Right lobe of liver (tissue), 6 donors: ENCODE measurements around the gene DYTN. TPM values are rescaled to one million over a fixed set of nuclear protein-coding genes. Genes with fewer than 3 reads are reported as not detected.

Experiments used
- ATAC-seq, 4 donors: fragments of 200-7000 bp; cut with Tn5 transposase; one replicate each; pipeline ENCODE4 v1.9.1; 2020; ENCODE audit warnings: mild to moderate bottlenecking in 4 of 4, moderate library complexity in 4 of 4
- DNase-seq, 3 donors: peaks; one replicate each; pipeline ENCODE4 v3.0.0-alpha.2; 2020
- H3K27ac ChIP-seq, 3 donors: fragments of 200-600 bp; one replicate each; pipeline ENCODE4 v1.8.0; 2022
- H3K27me3 ChIP-seq, 2 donors: fragments of 200-600 bp; one replicate each; pipeline ENCODE4 v1.8.0; 2022
- H3K36me3 ChIP-seq, 4 donors: fragments of 200-600 bp; sonication (generic) in 1 of 4; one replicate each; pipeline versions ENCODE4 v1.5.1 to v1.8.0; 2017 to 2022; ENCODE audit warnings: control low read depth in 1 of 4
- H3K4me1 ChIP-seq, 4 donors: fragments of 200-600 bp; sonication (generic) in 1 of 4; one replicate each; pipeline versions ENCODE4 v1.5.1 to v1.8.0; 2017 to 2022; ENCODE audit warnings: control low read depth in 1 of 4
- H3K4me3 ChIP-seq, 3 donors: fragments of 200-600 bp; one replicate each; pipeline ENCODE4 v1.8.0; 2022
- H3K9me3 ChIP-seq, 4 donors: fragments of 200-600 bp; sonication (generic) in 1 of 4; one replicate each; pipeline versions ENCODE4 v1.5.1 to v1.8.0; 2017 to 2022; ENCODE audit warnings: control low read depth in 1 of 4
- CTCF ChIP-seq, 4 donors: fragments of 200-600 bp in 3 of 4; fragments of 450-650 bp in 1 of 4; IDR thresholded peaks; one replicate each; pipeline versions ENCODE4 v1.5.1 to v1.8.0; 2016 to 2022; ENCODE audit warnings: antibody characterized with exemption in 4 of 4, mild to moderate bottlenecking in 2 of 4
- POLR2A ChIP-seq: fragments of 450-650 bp; IDR thresholded peaks from one replicate; pipeline ENCODE4 v1.6.1; 2017; ENCODE audit warnings: antibody characterized with exemption, mild to moderate bottlenecking
- WGBS: methylation state at CpG from one replicate; pipeline ENCODE4 v1.1.6; 2018; ENCODE audit warnings: low coverage, low lambda C conversion rate; ENCODE audit not compliant: insufficient coverage; ENCODE audit errors: missing lambda C conversion rate; 5-methylcytosine and 5-hydroxymethylcytosine counted together
- intact Hi-C, 2 donors: fragments of 100-400 bp; cut with DNase I; formaldehyde crosslinking; loops; one replicate each; pipeline versions ENCODE4 v1.11.2 to v1.14.1; 2022
- total RNA-seq, 6 experiments: library from RNA; depleted of rRNA in 2 of 6; stranded (reverse); fragments of >200 nt in 2 of 6; fragmentation: NEBNext Ultra II Directional in 3 of 6; extraction: Animal tissue kit (Norgen Biotek cat#: 25700) in 3 of 6; gene quantifications; one replicate each; pipeline versions ENCODE4 v1.1.0 to v1.2.4, GENCODE V29; 2016 to 2023
- donor health status: DM: no; HTN: yes; CAD: no.
- donor health status: DM: no; HTN: no; CAD: no.
- donor health status: DM: no; HTN: no; CAD: no.
- donor health status: DM: no; HTN: yes; CAD: no.
- donor health status: DM: no; HTN: yes; CAD: no.

DYTN gene
- total RNA-seq, 6 experiments from 2014 or later = not detected

GRCh38 chr2:206756816-206757215 is 38.6 kb upstream of the DYTN start:
- intact Hi-C loops = no loop called here
- Histone ChIP-seq H3K27me3 (no peaks in the 10 kb centered on the region), H3K36me3 (no peaks in the 10 kb centered on the region), H3K9me3 (no peaks in the 10 kb centered on the region), H3K4me1 (no peaks in the 10 kb centered on the region), H3K27ac (no peak overlapping the region), H3K4me3 (no peak overlapping the region)
- 5% methylated on average over 1 of the region's 1 CpG for WGBS
- DNase-seq = no peak
- no peak for TF ChIP-seq POLR2A
- no peak for TF ChIP-seq CTCF (IDR thresholded peaks at IDR 0.05)
- ATAC-seq = no peak

DNA sequence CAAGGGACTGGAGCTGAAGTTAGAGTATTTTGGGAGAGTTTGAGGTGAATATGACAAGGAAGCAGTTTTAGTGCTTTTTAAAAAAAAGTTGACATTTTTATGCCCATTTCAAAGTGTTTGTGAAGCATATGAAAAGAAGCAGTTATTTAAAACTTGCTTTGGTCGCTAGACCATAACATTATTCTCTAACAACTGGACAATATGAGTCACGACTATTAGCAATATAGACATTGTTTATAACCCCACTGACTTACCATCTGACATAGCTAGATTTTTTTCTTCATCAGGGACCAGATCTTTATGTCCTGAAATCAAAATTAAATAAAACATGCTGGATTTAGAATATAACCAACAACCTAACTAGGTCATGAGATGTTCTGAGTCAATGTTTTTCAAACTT is 22.6 kb upstream of the DYTN start:
- Histone ChIP-seq H3K36me3 (no peaks in the 10 kb centered on the region), H3K27me3 (no peaks in the 10 kb centered on the region), H3K4me1 (no peaks in the 10 kb centered on the region), H3K4me3 (no peak overlapping the region), H3K9me3 (no peaks in the 10 kb centered on the region), H3K27ac (no peak overlapping the region)
- intact Hi-C loops = no loop called here
- TF ChIP-seq CTCF (IDR thresholded peaks at IDR 0.05) = no peak
- no peak for TF ChIP-seq POLR2A
- DNase-seq (no peak), ATAC-seq (no peak)
- 30% methylated on average over 2 of the region's 2 CpGs for WGBS

GRCh38 chr2:206739271-206739670 is 21.1 kb upstream of the DYTN start:
- ATAC-seq = no peak
- H3K4me3 ChIP-seq = no peak overlapping the region
- no peak for DNase-seq
- H3K27me3 ChIP-seq = no peaks in the 10 kb centered on the region
- no peaks in the 10 kb centered on the region for H3K4me1 ChIP-seq
- TF ChIP-seq POLR2A (no peak), CTCF (IDR thresholded peaks at IDR 0.05) (no peak)
- no peaks in the 10 kb centered on the region for H3K9me3 ChIP-seq
- no peaks in the 10 kb centered on the region for H3K36me3 ChIP-seq
- 100% methylated on average over 1 of the region's 2 CpGs for WGBS
- intact Hi-C loops = no loop called here
- H3K27ac ChIP-seq = no peak overlapping the region

DNA sequence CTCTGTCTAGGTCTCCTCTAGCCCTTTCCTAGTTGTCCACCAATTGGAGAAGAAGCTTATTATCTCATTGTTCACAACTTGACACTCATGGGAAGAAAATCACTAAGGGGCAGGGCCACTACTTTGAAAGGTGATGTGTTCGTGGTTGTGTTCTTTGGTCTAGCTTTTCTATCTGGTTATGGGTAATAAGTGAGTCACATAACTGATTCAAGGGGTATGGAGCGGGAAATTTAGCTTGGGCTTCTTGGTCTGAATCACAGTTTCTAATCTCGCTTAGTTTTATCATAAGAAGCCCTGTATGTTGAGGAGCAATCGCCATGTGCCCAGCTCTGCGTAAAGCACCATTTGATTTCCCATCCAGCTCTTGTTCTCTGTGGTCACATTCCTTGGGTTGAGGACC is 18.7 kb upstream of the DYTN start:
- Histone ChIP-seq H3K27ac (no peak overlapping the region), H3K4me1 (no peaks in the 10 kb centered on the region), H3K4me3 (no peak overlapping the region), H3K9me3 (no peaks in the 10 kb centered on the region), H3K27me3 (no peaks in the 10 kb centered on the region), H3K36me3 (no peaks in the 10 kb centered on the region)
- intact Hi-C loops = no loop called here
- WGBS = 72% methylated on average over 4 of the region's 5 CpGs
- ATAC-seq (no peak), DNase-seq (no peak)
- TF ChIP-seq CTCF (IDR thresholded peaks at IDR 0.05) (no peak), POLR2A (no peak)

GRCh38 chr2:206733341-206733740 is 15.1 kb upstream of the DYTN start:
- H3K36me3 ChIP-seq = no peaks in the 10 kb centered on the region
- H3K27ac ChIP-seq = no peak overlapping the region
- intact Hi-C loops = no loop called here
- ATAC-seq (no peak), DNase-seq (no peak)
- no peaks in the 10 kb centered on the region for H3K4me1 ChIP-seq
- H3K4me3 ChIP-seq = no peak overlapping the region
- TF ChIP-seq POLR2A = no peak
- no peak for TF ChIP-seq CTCF (IDR thresholded peaks at IDR 0.05)
- WGBS = 60% methylated on average over 2 of the region's 2 CpGs
- H3K9me3 ChIP-seq = no peaks in the 10 kb centered on the region
- no peaks in the 10 kb centered on the region for H3K27me3 ChIP-seq
